ENCODE data around the gene NUDT17. TPM values are rescaled to one million over a fixed set of nuclear protein-coding genes. Genes with fewer than 3 reads are reported as not detected.

Gene NUDT17
- total RNA-seq, 2 experiments from 2014 or later = 2.7 to 3.4 TPM

- Mint-ChIP-seq H3K4me1 (peaks cover 24% of the 10 kb centered on the region), H3K4me3 (peak overlapping the region; percentile 29), H3K27ac (no peak overlapping the region), H3K36me3 (ENCODE audit: low read depth) (peaks cover 19% of the 10 kb centered on the region), H3K27me3 (no peaks in the 10 kb centered on the region), H3K9me3 (no peaks in the 10 kb centered on the region)
- ChIA-PET POLR2A (no interaction called here), CTCF (interaction anchor here (0.5 to 8.4 kb wide), 7 partner anchors 9 to 150 kb away, joined by 3 to 141 read pairs (median 5); partner anchors contain the start of gene NUDT17)
- no peak for DNase-seq
These were observed 11.7 kb downstream of the NUDT17 start for GRCh38 chr1:145857170-145857569.

GRCh38 chr1:145858238-145858900 is 12.9 kb downstream of the NUDT17 start:
- Mint-ChIP-seq H3K4me1 (peaks cover 24% of the 10 kb centered on the region), H3K36me3 (ENCODE audit: low read depth) (peaks cover 15% of the 10 kb centered on the region), H3K27ac (peak overlapping the region; percentile 88), H3K4me3 (peak overlapping the region; percentile 91), H3K9me3 (no peaks in the 10 kb centered on the region), H3K27me3 (peaks cover 5% of the 10 kb centered on the region)
- ChIA-PET CTCF (interaction anchor here (0.6 to 8.4 kb wide), 15 partner anchors 9 to 174 kb away, joined by 3 to 141 read pairs (median 5); partner anchors contain the start of genes ANKRD35 and NUDT17), POLR2A (interaction anchor here (1.0 to 1.5 kb wide), 3 partner anchors 9 to 393 kb away, joined by 3 to 5 read pairs (median 4); partner anchors contain the start of gene RBM8A)
- DNase-seq = peak; percentile 55

GRCh38 chr1:145858901-145859490 is 13.6 kb downstream of the NUDT17 start, which contains the start of gene PIAS3:
Gene PIAS3, minus strand, starts transcription at chr1:145859081. Its CDS starts 91 bp downstream, at chr1:145858990.
- Mint-ChIP-seq H3K9me3 (no peaks in the 10 kb centered on the region), H3K36me3 (ENCODE audit: low read depth) (peaks cover 11% of the 10 kb centered on the region), H3K4me3 (peak within 1 kb of the TSS; percentile 91), H3K27me3 (peaks cover 10% of the 10 kb centered on the region), H3K4me1 (peaks cover 24% of the 10 kb centered on the region), H3K27ac (peak within 1 kb of the TSS; percentile 88)
- ChIA-PET CTCF (interaction anchor here (0.6 to 8.4 kb wide), 15 partner anchors 9 to 173 kb away, joined by 3 to 141 read pairs (median 4); partner anchors contain the start of genes ANKRD35 and NUDT17), POLR2A (interaction anchor here (0.9 to 1.5 kb wide), 4 partner anchors 10 to 394 kb away, joined by 3 to 5 read pairs (median 4); partner anchors contain the start of gene RBM8A)
- peak; percentile 87 for DNase-seq

GRCh38 chr1:145859491-145860023 is 14.1 kb downstream of the NUDT17 start:
- CTCF ChIA-PET = interaction anchor here (0.6 to 8.4 kb wide), 14 partner anchors 8 to 159 kb away, joined by 3 to 141 read pairs (median 5); partner anchors contain the start of genes ANKRD35, LIX1L and NUDT17
- no peaks in the 10 kb centered on the region for H3K9me3 Mint-ChIP-seq
- H3K36me3 Mint-ChIP-seq (ENCODE audit: low read depth) = peaks cover 11% of the 10 kb centered on the region
- POLR2A ChIA-PET = interaction anchor here (0.9 to 1.5 kb wide), 4 partner anchors 10 to 394 kb away, joined by 3 to 5 read pairs (median 4); partner anchors contain the start of gene RBM8A
- peaks cover 24% of the 10 kb centered on the region for H3K4me1 Mint-ChIP-seq
- peak; percentile 80 for DNase-seq
- H3K27ac Mint-ChIP-seq = peak overlapping the region; percentile 88
- H3K4me3 Mint-ChIP-seq = peak overlapping the region; percentile 91
- H3K27me3 Mint-ChIP-seq = peaks cover 10% of the 10 kb centered on the region

GRCh38 chr1:145863282-145864018 is 18.0 kb downstream of the NUDT17 start:
- DNase-seq = no peak
- ChIA-PET POLR2A (no interaction called here), CTCF (interaction anchor here (0.6 to 1.4 kb wide), 10 partner anchors 9 to 169 kb away, joined by 3 to 5 read pairs (median 3); partner anchors contain the start of gene NUDT17)
- H3K9me3 Mint-ChIP-seq = no peaks in the 10 kb centered on the region
- H3K36me3 Mint-ChIP-seq (ENCODE audit: low read depth) = no peaks in the 10 kb centered on the region
- peaks cover 8% of the 10 kb centered on the region for H3K4me1 Mint-ChIP-seq
- no peak overlapping the region for H3K27ac Mint-ChIP-seq
- H3K4me3 Mint-ChIP-seq = no peak overlapping the region
- H3K27me3 Mint-ChIP-seq = peaks cover 33% of the 10 kb centered on the region

- no peak overlapping the region for H3K27ac Mint-ChIP-seq
- no peak for DNase-seq
- ChIA-PET CTCF (interaction anchor here (2.7 to 6.8 kb wide), 2 partner anchors 15 to 22 kb away, joined by 19 to 63 read pairs; partner anchors contain the start of genes ANKRD35 and NUDT17), POLR2A (interaction anchor here (0.6 kb wide), 1 partner anchor 29 kb away, joined by 3 read pairs; no protein-coding TSS in a partner anchor)
- peaks cover 45% of the 10 kb centered on the region for H3K27me3 Mint-ChIP-seq
- H3K36me3 Mint-ChIP-seq (ENCODE audit: low read depth) = no peaks in the 10 kb centered on the region
- H3K4me3 Mint-ChIP-seq = no peak overlapping the region
- no peaks in the 10 kb centered on the region for H3K9me3 Mint-ChIP-seq
- peaks cover 18% of the 10 kb centered on the region for H3K4me1 Mint-ChIP-seq
These were observed 22.8 kb downstream of the NUDT17 start for GRCh38 chr1:145868232-145868631.

GRCh38 chr1:145871994-145872924 is 26.8 kb downstream of the NUDT17 start:
- CTCF ChIA-PET = interaction anchor here (1.0 to 6.8 kb wide), 8 partner anchors 9 to 55 kb away, joined by 3 to 63 read pairs (median 8); partner anchors contain the start of genes ANKRD35, NUDT17, PIAS3 and RBM8A
- peak overlapping the region; percentile 66 for H3K4me3 Mint-ChIP-seq
- H3K27me3 Mint-ChIP-seq = peaks cover 50% of the 10 kb centered on the region
- DNase-seq = peak; percentile 49
- H3K27ac Mint-ChIP-seq = peak overlapping the region; percentile 63
- H3K4me1 Mint-ChIP-seq = peaks cover 18% of the 10 kb centered on the region
- no peaks in the 10 kb centered on the region for H3K9me3 Mint-ChIP-seq
- POLR2A ChIA-PET = interaction anchor here (0.6 to 1.1 kb wide), 2 partner anchors 13 to 16 kb away, joined by 3 read pairs; no protein-coding TSS in a partner anchor
- H3K36me3 Mint-ChIP-seq (ENCODE audit: low read depth) = no peaks in the 10 kb centered on the region

GRCh38 chr1:145874646-145875045 is 29.2 kb downstream of the NUDT17 start:
- H3K27ac Mint-ChIP-seq = no peak overlapping the region
- H3K4me1 Mint-ChIP-seq = peaks cover 18% of the 10 kb centered on the region
- no peaks in the 10 kb centered on the region for H3K9me3 Mint-ChIP-seq
- CTCF ChIA-PET = interaction anchor here (0.7 to 1.5 kb wide), 4 partner anchors 9 to 29 kb away, joined by 3 to 4 read pairs (median 4); partner anchors contain the start of genes NUDT17 and PIAS3
- H3K4me3 Mint-ChIP-seq = no peak overlapping the region
- no peak for DNase-seq
- H3K36me3 Mint-ChIP-seq (ENCODE audit: low read depth) = no peaks in the 10 kb centered on the region
- H3K27me3 Mint-ChIP-seq = peaks cover 38% of the 10 kb centered on the region
- POLR2A ChIA-PET = no interaction called here

- DNase-seq = no peak
- Mint-ChIP-seq H3K4me1 (peaks cover 1% of the 10 kb centered on the region), H3K27ac (no peak overlapping the region), H3K36me3 (ENCODE audit: low read depth) (no peaks in the 10 kb centered on the region), H3K4me3 (no peak overlapping the region), H3K9me3 (no peaks in the 10 kb centered on the region), H3K27me3 (peaks cover 36% of the 10 kb centered on the region)
- POLR2A ChIA-PET = no interaction called here
- CTCF ChIA-PET = interaction anchor here (0.9 kb wide), 1 partner anchor 32 kb away, joined by 4 read pairs; the partner anchor contains the start of gene NUDT17
These were observed 32.6 kb downstream of the NUDT17 start for GRCh38 chr1:145877923-145878486.

- H3K4me3 Mint-ChIP-seq = no peak overlapping the region
- ChIA-PET POLR2A (no interaction called here), CTCF (interaction anchor here (0.9 to 10.8 kb wide), 3 partner anchors 8 to 15 kb away, joined by 3 to 63 read pairs (median 3); no protein-coding TSS in a partner anchor)
- H3K4me1 Mint-ChIP-seq = no peaks in the 10 kb centered on the region
- H3K27ac Mint-ChIP-seq = no peak overlapping the region
- H3K27me3 Mint-ChIP-seq = peaks cover 36% of the 10 kb centered on the region
- no peak for DNase-seq
- no peaks in the 10 kb centered on the region for H3K9me3 Mint-ChIP-seq
- no peaks in the 10 kb centered on the region for H3K36me3 Mint-ChIP-seq (ENCODE audit: low read depth)
These were observed 33.3 kb downstream of the NUDT17 start for GRCh38 chr1:145878724-145879123.

GRCh38 chr1:145879775-145880174 is 34.3 kb downstream of the NUDT17 start:
- Mint-ChIP-seq H3K27ac (no peak overlapping the region), H3K4me3 (no peak overlapping the region)
- POLR2A ChIA-PET = no interaction called here

More at GRCh38 chr1:145879775-145880174, 34.3 kb downstream of the NUDT17 start:
- Mint-ChIP-seq H3K27me3 (peaks cover 39% of the 10 kb centered on the region), H3K36me3 (ENCODE audit: low read depth) (no peaks in the 10 kb centered on the region), H3K9me3 (no peaks in the 10 kb centered on the region), H3K4me1 (peaks cover 2% of the 10 kb centered on the region)
- CTCF ChIA-PET = interaction anchor here (1.2 to 10.8 kb wide), 3 partner anchors 9 to 16 kb away, joined by 3 to 63 read pairs (median 10); no protein-coding TSS in a partner anchor
- DNase-seq = no peak

Measured in activated CD4-positive, alpha-beta T cell treated with anti-CD3 and anti-CD28 coated beads, Interleukin-2, amount 10 ng/mL, durations not matched to agents 7 days and 5 days (primary cell).